GM12891 (cell line): ENCODE data around the gene ZFYVE1.

Experiments
- PAX5 ChIP-seq: IDR thresholded peaks from 2 replicates; pipeline ENCODE4 v1.6.1; 2011; ENCODE audit warnings: low read length, moderate library complexity, mild to moderate bottlenecking; ENCODE audit not compliant: insufficient read depth, severe bottlenecking
- POLR2A ChIP-seq: IDR thresholded peaks from 2 replicates; pipeline ENCODE4 v1.6.1; 2011; ENCODE audit warnings: low read depth, low read length, control low read depth
- POLR2AphosphoS5 ChIP-seq: IDR thresholded peaks from 2 replicates; pipeline ENCODE4 v1.6.1; 2011; ENCODE audit warnings: low read depth, low read length, control low read depth

- no peak for TF ChIP-seq PAX5
- TF ChIP-seq POLR2A = no peak
- no peak for TF ChIP-seq POLR2AphosphoS5
Observed at GRCh38 chr14:72986214-72986613, 40.7 kb downstream of the ZFYVE1 start.
